DMS114 treated with DMSO at 0.1 percent for 48 hours (cell line): ENCODE measurements around the gene IL17RB.

Experiments
- DNase-seq: peaks from one replicate; lab custom pipeline; 2025; ENCODE audit not compliant: unreplicated experiment; lab: John Stamatoyannopoulos, UW

Gene IL17RB

GRCh38 chr3:53828581-53828980, 17.8 kb upstream of the IL17RB start:
- DNase-seq = no peak

GRCh38 chr3:53829605-53830004, 16.8 kb upstream of the IL17RB start:
- DNase-seq = no peak

GRCh38 chr3:53830944-53831343, 15.4 kb upstream of the IL17RB start:
- no peak for DNase-seq

- DNase-seq = no peak
Observed at GRCh38 chr3:53833053-53833645, 13.2 kb upstream of the IL17RB start.

GRCh38 chr3:53833700-53834099, 12.7 kb upstream of the IL17RB start:
- DNase-seq = no peak

GRCh38 chr3:53834429-53835095, 11.8 kb upstream of the IL17RB start:
- DNase-seq = no peak

GRCh38 chr3:53835257-53835656, 11.1 kb upstream of the IL17RB start:
- DNase-seq = no peak

- DNase-seq = no peak
Observed at GRCh38 chr3:53836084-53836872, 10.1 kb upstream of the IL17RB start.

- DNase-seq = no peak
Observed at GRCh38 chr3:53837331-53837730, 9.0 kb upstream of the IL17RB start.

- DNase-seq = no peak
Observed at GRCh38 chr3:53841296-53841695, 5.1 kb upstream of the IL17RB start.

- no peak for DNase-seq
Observed at GRCh38 chr3:53842436-53843194, 3.8 kb upstream of the IL17RB start.

GRCh38 chr3:53843195-53844177, 2.9 kb upstream of the IL17RB start:
- DNase-seq = no peak

GRCh38 chr3:53844262-53845102, 1.9 kb upstream of the IL17RB start:
- no peak for DNase-seq

GRCh38 chr3:53845103-53845880, 1.1 kb upstream of the IL17RB start:
- DNase-seq = no peak

- no peak for DNase-seq
Observed at GRCh38 chr3:53845881-53846133, 561 bp upstream of the IL17RB start.

- no peak for DNase-seq
Observed at GRCh38 chr3:53846851-53847155, 435 bp downstream of the IL17RB start.

- no peak for DNase-seq
Observed at GRCh38 chr3:53849916-53850315, 3.5 kb downstream of the IL17RB start.

GRCh38 chr3:53850895-53851294, 4.5 kb downstream of the IL17RB start:
- DNase-seq = no peak

GRCh38 chr3:53856964-53857363, 10.6 kb downstream of the IL17RB start:
- no peak for DNase-seq
